Measurements from ENCODE around the gene IL12RB2.

Gene IL12RB2

GRCh38 chr1:67323087-67323486 lies 15.4 kb downstream of the IL12RB2 start:
- no peak overlapping the region for H3K27ac ChIP-seq (ENCODE audit: low read length)
- TF ChIP-seq EZH2phosphoT487 (IDR thresholded peaks at IDR 0.05; ENCODE audit: low read depth) (no peak), CTCF (IDR thresholded peaks at IDR 0.05; ENCODE audit: low read depth, low read length) (no peak)
- H3K36me3 ChIP-seq (replicated peaks; ENCODE audit: low read depth, low read length): no peaks in the 10 kb centered on the region
- no peak overlapping the region for H3K9ac ChIP-seq (ENCODE audit: low read length)
- H3K4me3 ChIP-seq (ENCODE audit: low read length): no peak overlapping the region
- H4K20me1 ChIP-seq (ENCODE audit: insufficient read depth, low read length): no peaks in the 10 kb centered on the region
- no peaks in the 10 kb centered on the region for H3K9me3 ChIP-seq (ENCODE audit: insufficient read depth, low read length)
- H3K79me2 ChIP-seq (ENCODE audit: low read length): no peaks in the 10 kb centered on the region
- H3K4me1 ChIP-seq (ENCODE audit: low read length): no peaks in the 10 kb centered on the region
- no peak overlapping the region for H3K4me2 ChIP-seq (ENCODE audit: low read length)
- H3K27me3 ChIP-seq (ENCODE audit: low read depth, low read length): no peaks in the 10 kb centered on the region
- H2AFZ ChIP-seq (ENCODE audit: low read depth, low read length): no peak overlapping the region

GRCh38 chr1:67324068-67324467 lies 16.4 kb downstream of the IL12RB2 start:
- H3K79me2 ChIP-seq (ENCODE audit: low read length): no peaks in the 10 kb centered on the region
- no peak overlapping the region for H2AFZ ChIP-seq (ENCODE audit: low read depth, low read length)
- no peak overlapping the region for H3K4me3 ChIP-seq (ENCODE audit: low read length)
- H3K27ac ChIP-seq (ENCODE audit: low read length): no peak overlapping the region
- no peaks in the 10 kb centered on the region for H3K9me3 ChIP-seq (ENCODE audit: insufficient read depth, low read length)
- H3K9ac ChIP-seq (ENCODE audit: low read length): no peak overlapping the region
- H3K4me2 ChIP-seq (ENCODE audit: low read length): no peak overlapping the region
- H4K20me1 ChIP-seq (ENCODE audit: insufficient read depth, low read length): no peaks in the 10 kb centered on the region
- no peaks in the 10 kb centered on the region for H3K27me3 ChIP-seq (ENCODE audit: low read depth, low read length)
- no peaks in the 10 kb centered on the region for H3K4me1 ChIP-seq (ENCODE audit: low read length)
- H3K36me3 ChIP-seq (replicated peaks; ENCODE audit: low read depth, low read length): no peaks in the 10 kb centered on the region
- TF ChIP-seq CTCF (IDR thresholded peaks at IDR 0.05; ENCODE audit: low read depth, low read length) (no peak), EZH2phosphoT487 (IDR thresholded peaks at IDR 0.05; ENCODE audit: low read depth) (no peak)

- Histone ChIP-seq H3K36me3 (replicated peaks; ENCODE audit: low read depth, low read length) (no peaks in the 10 kb centered on the region), H3K4me3 (ENCODE audit: low read length) (no peak overlapping the region)
Observed at GRCh38 chr1:67327864-67328466, 20.3 kb downstream of the IL12RB2 start.

More at GRCh38 chr1:67327864-67328466, 20.3 kb downstream of the IL12RB2 start:
- no peaks in the 10 kb centered on the region for H3K9me3 ChIP-seq (ENCODE audit: insufficient read depth, low read length)
- no peaks in the 10 kb centered on the region for H3K27me3 ChIP-seq (ENCODE audit: low read depth, low read length)
- no peak overlapping the region for H3K9ac ChIP-seq (ENCODE audit: low read length)
- no peak overlapping the region for H3K4me2 ChIP-seq (ENCODE audit: low read length)
- H2AFZ ChIP-seq (ENCODE audit: low read depth, low read length): no peak overlapping the region
- H3K79me2 ChIP-seq (ENCODE audit: low read length): no peaks in the 10 kb centered on the region
- peaks cover 8% of the 10 kb centered on the region for H3K4me1 ChIP-seq (ENCODE audit: low read length)
- H4K20me1 ChIP-seq (ENCODE audit: insufficient read depth, low read length): no peaks in the 10 kb centered on the region
- no peak overlapping the region for H3K27ac ChIP-seq (ENCODE audit: low read length)
- no peak for TF ChIP-seq EZH2phosphoT487 (IDR thresholded peaks at IDR 0.05; ENCODE audit: low read depth)
- TF ChIP-seq CTCF (IDR thresholded peaks at IDR 0.05; ENCODE audit: low read depth, low read length): no peak
